B cell (primary cell): ENCODE results near the gene RTN4. TPM values are rescaled to one million over a fixed set of nuclear protein-coding genes. Genes with fewer than 3 reads are reported as not detected.

Experiments
- ATAC-seq: fragments of 200-7000 bp; cut with Tn5 transposase; one replicate; pipeline ENCODE4 v1.10.0; 2021; ENCODE audit warnings: low read depth, mild to moderate bottlenecking, moderate number of reproducible peaks, moderate library complexity
- CTCF ChIA-PET: fragments of 350-600 bp; sonication (Branson Sonifier 250); formaldehyde crosslinking; loops from one replicate; lab custom pipeline; 2021; ENCODE audit warnings: antibody characterized with exemption, inconsistent platforms; lab: Charles Lee
- POLR2A ChIA-PET: fragments of 350-600 bp; sonication (Branson Sonifier 250); formaldehyde crosslinking; loops from one replicate; lab custom pipeline; 2021; ENCODE audit warnings: antibody characterized with exemption; lab: Charles Lee
- DNase-seq: peaks from one replicate; pipeline ENCODE4 v3.0.0; 2013
- H2AFZ ChIP-seq: 2 replicates; pipeline ENCODE4 v1.6.1; 2012; ENCODE audit warnings: mild to moderate bottlenecking, low read depth, low read length; ENCODE audit not compliant: insufficient read depth, poor library complexity, severe bottlenecking
- H3K27ac ChIP-seq, 2 donors: 1 replicate in 1 of 2; 2 replicates in 1 of 2; pipeline ENCODE4 v1.5.1; 2012 to 2013; ENCODE audit warnings: low read length in 2 of 2, mild to moderate bottlenecking in 2 of 2, moderate library complexity in 1 of 2
- H3K27me3 ChIP-seq, 4 experiments: fragments of 200-600 bp in 1 of 4; sonication (generic) in 1 of 4; replicated peaks in 1 of 4; 1 replicate in 2 of 4; 2 replicates in 2 of 4; pipeline versions ENCODE4 v1.6.1 to v1.7.0; 2013 to 2016; ENCODE audit warnings: low read length in 3 of 4, mild to moderate bottlenecking in 2 of 4, mixed read lengths in 1 of 4, moderate library complexity in 1 of 4; ENCODE audit not compliant: insufficient read depth in 4 of 4, control insufficient read depth in 3 of 4; ENCODE audit errors: control extremely low read depth in 1 of 4
- H3K36me3 ChIP-seq, 2 experiments: replicated peaks in 1 of 2; 1 replicate in 1 of 2; 2 replicates in 1 of 2; pipeline versions ENCODE4 v1.6.1 to v1.7.1; 2013; ENCODE audit warnings: low read length in 1 of 2; ENCODE audit not compliant: insufficient read depth in 2 of 2, control insufficient read depth in 1 of 2; ENCODE audit errors: control extremely low read depth in 1 of 2, extremely low read depth in 1 of 2
- H3K4me1 ChIP-seq, 2 donors: fragments of 200-600 bp in 1 of 2; sonication (generic) in 1 of 2; 1 replicate in 1 of 2; 2 replicates in 1 of 2; pipeline versions ENCODE4 v1.5.1 to v1.6.1; 2013 to 2017; ENCODE audit warnings: low read length in 2 of 2; ENCODE audit not compliant: control insufficient read depth in 2 of 2, insufficient read depth in 2 of 2
- H3K4me2 ChIP-seq: replicated peaks from 2 replicates; pipeline ENCODE3; 2012; ENCODE audit warnings: mild to moderate bottlenecking, low read depth, low read length; ENCODE audit not compliant: poor library complexity, severe bottlenecking
- H3K4me3 ChIP-seq, 5 experiments: fragments of 200-600 bp in 1 of 5; sonication (generic) in 1 of 5; 1 replicate in 3 of 5; 2 replicates in 2 of 5; pipeline versions ENCODE4 v1.5.1 to v1.7.0; 2011 to 2016; ENCODE audit warnings: low read length in 4 of 5, mild to moderate bottlenecking in 4 of 5, low read depth in 2 of 5, control low read depth in 1 of 5, moderate library complexity in 1 of 5; ENCODE audit not compliant: insufficient read depth in 1 of 5; ENCODE audit errors: control extremely low read depth in 1 of 5, extremely low read depth in 1 of 5
- H3K79me2 ChIP-seq: fragments of 200-600 bp; sonication (generic); one replicate; pipeline ENCODE4 v1.6.0; 2016; ENCODE audit warnings: low read length; ENCODE audit not compliant: control insufficient read depth, insufficient read depth
- H3K9ac ChIP-seq: fragments of 200-600 bp; sonication (generic); 2 replicates; pipeline ENCODE4 v1.6.1; 2017; ENCODE audit warnings: mild to moderate bottlenecking, low read length, moderate library complexity
- H3K9me3 ChIP-seq, 3 donors: one replicate each; pipeline versions ENCODE4 v1.6.1 to v1.7.1; 2013; ENCODE audit warnings: low read length in 2 of 3; ENCODE audit not compliant: control insufficient read depth in 2 of 3, insufficient read depth in 1 of 3; ENCODE audit errors: control extremely low read depth in 1 of 3
- H4K20me1 ChIP-seq: 2 replicates; pipeline ENCODE4 v1.6.0; 2012; ENCODE audit warnings: mild to moderate bottlenecking, low read length; ENCODE audit not compliant: insufficient read depth, control insufficient read depth, poor library complexity, severe bottlenecking
- H3K27ac Mint-ChIP-seq: one replicate; pipeline ENCODE4 v1.8.0; 2021; ENCODE audit warnings: mixed read lengths
- H3K27me3 Mint-ChIP-seq: one replicate; pipeline ENCODE4 v1.8.0; 2021; ENCODE audit warnings: mixed read lengths
- H3K4me1 Mint-ChIP-seq: one replicate; pipeline ENCODE4 v1.8.0; 2021; ENCODE audit warnings: mixed read lengths
- H3K4me3 Mint-ChIP-seq: one replicate; pipeline ENCODE4 v1.8.0; 2021; ENCODE audit warnings: mixed read lengths
- H3K9me3 Mint-ChIP-seq: one replicate; pipeline ENCODE4 v1.8.0; 2022; ENCODE audit warnings: mixed read lengths; ENCODE audit not compliant: insufficient read depth
- CTCF ChIP-seq: fragments of 200-600 bp; IDR thresholded peaks from one replicate; pipeline ENCODE4 v1.8.0; 2022; ENCODE audit warnings: antibody characterized with exemption, mild to moderate bottlenecking
- EZH2 ChIP-seq: IDR thresholded peaks from 2 replicates; pipeline ENCODE4 v1.6.1; 2012; ENCODE audit warnings: borderline replicate concordance, low read depth, mild to moderate bottlenecking, moderate library complexity, low read length; ENCODE audit not compliant: insufficient read depth, poor library complexity, severe bottlenecking
- WGBS: methylation state at CpG from one replicate; pipeline ENCODE4 v1.1.5; 2013; ENCODE audit warnings: missing lambda C conversion rate; ENCODE audit not compliant: insufficient coverage; 5-methylcytosine and 5-hydroxymethylcytosine counted together
- intact Hi-C: fragments of 100-400 bp; cut with micrococcal nuclease; formaldehyde crosslinking; loops from one replicate; pipeline ENCODE4 v1.10.0; 2022
- polyA plus RNA-seq: library from polyadenylated mRNA; depleted of rRNA; stranded (reverse); fragments of >200 nt; gene quantifications from 2 replicates; pipeline ENCODE4 v1.2.3, GENCODE V29; 2012
- total RNA-seq, 2 donors: library from RNA; stranded (reverse); fragments of 120-200 nt in 1 of 2; gene quantifications; 1 replicate in 1 of 2; 2 replicates in 1 of 2; pipeline versions ENCODE4 v1.2.3 to v1.2.4, GENCODE V29; 2013 to 2022

Gene RTN4
- total and polyA plus RNA-seq, 2 donors (not counting 1 experiment from before 2014, with no cell fraction given), result 30.8 to 65.9 TPM

- Mint-ChIP-seq H3K9me3 (no peaks in the 10 kb centered on the region), H3K27ac (no peak overlapping the region)
- no peak overlapping the region for H3K9ac ChIP-seq
These were observed 95.4 kb downstream of the RTN4 start for GRCh38 chr2:54954705-54955357.

More at GRCh38 chr2:54954705-54955357, 95.4 kb downstream of the RTN4 start:
- ATAC-seq (no peak), DNase-seq (no peak)
- ChIA-PET CTCF (no interaction called here), POLR2A (no interaction called here)
- no peaks in the 10 kb centered on the region for H3K27me3 Mint-ChIP-seq
- no peak for TF ChIP-seq CTCF
- no peak for TF ChIP-seq EZH2
- Histone ChIP-seq H3K36me3 (peaks cover 0 to 7% of the 10 kb centered on the region in 2 experiments), H3K4me3 (no peak overlapping the region), H3K9me3 (no peaks in the 10 kb centered on the region), H3K27me3 (no peaks in the 10 kb centered on the region), H4K20me1 (no peaks in the 10 kb centered on the region), H2AFZ (no peak overlapping the region), H3K4me1 (no peaks in the 10 kb centered on the region), H3K79me2 (no peaks in the 10 kb centered on the region), H3K27ac (no peak overlapping the region), H3K4me2 (no peak overlapping the region)
- no peak overlapping the region for H3K4me3 Mint-ChIP-seq
- no peaks in the 10 kb centered on the region for H3K4me1 Mint-ChIP-seq
- 93% methylated on average over 2 of the region's 3 CpGs for whole genome bisulfite sequencing
- intact Hi-C loops, result no loop called here
